Astrocyte (in vitro differentiated cells and primary cell): ENCODE measurements around the gene TNFSF15.

Source experiments
- CTCF ChIP-seq: IDR thresholded peaks from 2 replicates; pipeline ENCODE4 v1.5.1; 2011; ENCODE audit warnings: low read depth, mild to moderate bottlenecking, inconsistent platforms, low read length, moderate library complexity; ENCODE audit not compliant: insufficient read depth
- EZH2 ChIP-seq: IDR thresholded peaks from 2 replicates; pipeline ENCODE4 v1.6.1; 2012; ENCODE audit warnings: mild to moderate bottlenecking, low read length, inconsistent platforms; ENCODE audit not compliant: insufficient read depth

GRCh38 chr9:114849450-114849849 lies 43.6 kb upstream of the TNFSF15 start:
- TF ChIP-seq CTCF (no peak), EZH2 (no peak)
